Vagina (tissue), 2 donors: Measurements from ENCODE around the gene TRIM65. TPM values are rescaled to one million over a fixed set of nuclear protein-coding genes. Genes with fewer than 3 reads are reported as not detected.

Experiments used
- DNase-seq, 2 donors: peaks; one replicate each; pipeline ENCODE4 v3.0.0-alpha.2; 2017; ENCODE audit errors: extremely low spot score in 2 of 2
- H3K27ac ChIP-seq: fragments of 200-600 bp; sonication (generic); one replicate; pipeline ENCODE4 v1.5.1; 2019
- H3K27me3 ChIP-seq: fragments of 200-600 bp; sonication (generic); one replicate; pipeline ENCODE4 v1.5.1; 2019
- H3K36me3 ChIP-seq, 2 donors: fragments of 200-600 bp; sonication (generic); one replicate each; pipeline ENCODE4 v1.5.1; 2017 to 2019
- H3K4me1 ChIP-seq: fragments of 200-600 bp; sonication (generic); one replicate; pipeline ENCODE4 v1.5.1; 2019
- H3K4me3 ChIP-seq, 2 donors: fragments of 200-600 bp; sonication (generic); 1 replicate in 1 of 2; 2 replicates in 1 of 2; pipeline ENCODE4 v1.5.1; 2016 to 2019
- H3K9me3 ChIP-seq: fragments of 200-600 bp; sonication (generic); one replicate; pipeline ENCODE4 v1.5.1; 2019
- CTCF ChIP-seq, 3 experiments: fragments of 450-650 bp in 2 of 3; fragments of 200-600 bp in 1 of 3; sonication (generic) in 1 of 3; IDR thresholded peaks; one replicate each; pipeline ENCODE4 v1.5.1; 2017 to 2019; ENCODE audit warnings: antibody characterized with exemption in 3 of 3, mild to moderate bottlenecking in 2 of 3, moderate library complexity in 2 of 3
- POLR2A ChIP-seq, 2 donors: fragments of 450-650 bp; IDR thresholded peaks; one replicate each; pipeline ENCODE4 v1.6.1; 2017; ENCODE audit warnings: antibody characterized with exemption in 2 of 2, mild to moderate bottlenecking in 2 of 2, moderate library complexity in 2 of 2
- POLR2AphosphoS5 ChIP-seq, 2 donors: sonication (generic); formaldehyde crosslinking; IDR thresholded peaks; one replicate each; pipeline ENCODE4 v1.9.0; 2017; ENCODE audit warnings: antibody characterized with exemption in 2 of 2, mild to moderate bottlenecking in 2 of 2, low read depth in 1 of 2; ENCODE audit not compliant: insufficient read depth in 1 of 2
- intact Hi-C: fragments of 100-400 bp; cut with DNase I; formaldehyde crosslinking; loops from one replicate; pipeline ENCODE4 v1.15.1; 2023
- total RNA-seq: library from RNA; depleted of rRNA; stranded (reverse); fragments of >200 nt; gene quantifications from one replicate; pipeline ENCODE4 v1.2.3, GENCODE V29; 2016

Gene TRIM65
- total RNA-seq, 1 donor from 2014 or later = 59.9 TPM

- TF ChIP-seq POLR2A (IDR thresholded peaks at IDR 0.05) = no peak
- no peak for TF ChIP-seq POLR2AphosphoS5 (IDR thresholded peaks at IDR 0.05; ENCODE audit: insufficient read depth in 1 of 2, low read depth in 1 of 2)
- no peak for TF ChIP-seq CTCF (IDR thresholded peaks at IDR 0.05)
- no peaks in the 10 kb centered on the region for H3K27me3 ChIP-seq
- H3K36me3 ChIP-seq = peaks cover 3 to 13% of the 10 kb centered on the region in 2 donors
- H3K27ac ChIP-seq = peak overlapping the region; percentile 94
- intact Hi-C loops = loop anchor here (5.0 kb wide), 1 partner anchor 47 kb away; no protein-coding TSS in a partner anchor
- H3K4me3 ChIP-seq = peak overlapping the region in 1 of 2 donors; percentile 87
- H3K4me1 ChIP-seq = peaks cover 50% of the 10 kb centered on the region
- no peaks in the 10 kb centered on the region for H3K9me3 ChIP-seq
- DNase-seq = no peak
Observed at GRCh38 chr17:75894049-75894733, 2.6 kb downstream of the TRIM65 start.

GRCh38 chr17:75893305-75894048 is 3.3 kb downstream of the TRIM65 start:
- Histone ChIP-seq H3K4me1 (peaks cover 50% of the 10 kb centered on the region), H3K36me3 (peaks cover 3 to 8% of the 10 kb centered on the region in 2 donors), H3K27me3 (no peaks in the 10 kb centered on the region), H3K27ac (no peak overlapping the region), H3K4me3 (no peak overlapping the region), H3K9me3 (no peaks in the 10 kb centered on the region)
- TF ChIP-seq POLR2AphosphoS5 (IDR thresholded peaks at IDR 0.05; ENCODE audit: insufficient read depth in 1 of 2, low read depth in 1 of 2) = no peak
- TF ChIP-seq CTCF (IDR thresholded peaks at IDR 0.05) = no peak
- TF ChIP-seq POLR2A (IDR thresholded peaks at IDR 0.05) = no peak
- no peak for DNase-seq
- intact Hi-C loops = loop anchor here (5.0 kb wide), 1 partner anchor 46 kb away; no protein-coding TSS in a partner anchor

- DNase-seq = no peak
- Histone ChIP-seq H3K27me3 (no peaks in the 10 kb centered on the region), H3K4me3 (no peak overlapping the region), H3K27ac (no peak overlapping the region), H3K9me3 (no peaks in the 10 kb centered on the region), H3K36me3 (peaks cover 3 to 8% of the 10 kb centered on the region in 2 donors), H3K4me1 (peaks cover 47% of the 10 kb centered on the region)
- intact Hi-C loops = loop anchor here (5.0 kb wide), 1 partner anchor 45 kb away; no protein-coding TSS in a partner anchor
- no peak for TF ChIP-seq CTCF (IDR thresholded peaks at IDR 0.05)
- TF ChIP-seq POLR2AphosphoS5 (IDR thresholded peaks at IDR 0.05; ENCODE audit: insufficient read depth in 1 of 2, low read depth in 1 of 2) = no peak
- TF ChIP-seq POLR2A (IDR thresholded peaks at IDR 0.05) = no peak
Observed at GRCh38 chr17:75892556-75893224, 4.1 kb downstream of the TRIM65 start.

- intact Hi-C loops = loop anchor here (5.0 kb wide), 1 partner anchor 45 kb away; no protein-coding TSS in a partner anchor
- Histone ChIP-seq H3K27me3 (no peaks in the 10 kb centered on the region), H3K36me3 (peaks cover 3 to 8% of the 10 kb centered on the region in 2 donors), H3K4me3 (no peak overlapping the region), H3K27ac (no peak overlapping the region), H3K9me3 (no peaks in the 10 kb centered on the region), H3K4me1 (peaks cover 39% of the 10 kb centered on the region)
- no peak for DNase-seq
- TF ChIP-seq POLR2A (IDR thresholded peaks at IDR 0.05) (no peak), POLR2AphosphoS5 (IDR thresholded peaks at IDR 0.05; ENCODE audit: insufficient read depth in 1 of 2, low read depth in 1 of 2) (no peak), CTCF (IDR thresholded peaks at IDR 0.05) (no peak)
Observed at GRCh38 chr17:75891605-75892555, 4.9 kb downstream of the TRIM65 start.
